GM12873 (cell line): ENCODE measurements around the gene MRPS18A.

Experiments
- TF ChIP-seq, protein P1 (sequence below): IDR thresholded peaks from 2 replicates; pipeline ENCODE4 v1.5.1; 2012; ENCODE audit warnings: low read depth, mild to moderate bottlenecking, moderate library complexity, low read length, control low read depth; ENCODE audit not compliant: insufficient read depth; ENCODE audit errors: missing control alignments

MRPS18A gene

DNA sequence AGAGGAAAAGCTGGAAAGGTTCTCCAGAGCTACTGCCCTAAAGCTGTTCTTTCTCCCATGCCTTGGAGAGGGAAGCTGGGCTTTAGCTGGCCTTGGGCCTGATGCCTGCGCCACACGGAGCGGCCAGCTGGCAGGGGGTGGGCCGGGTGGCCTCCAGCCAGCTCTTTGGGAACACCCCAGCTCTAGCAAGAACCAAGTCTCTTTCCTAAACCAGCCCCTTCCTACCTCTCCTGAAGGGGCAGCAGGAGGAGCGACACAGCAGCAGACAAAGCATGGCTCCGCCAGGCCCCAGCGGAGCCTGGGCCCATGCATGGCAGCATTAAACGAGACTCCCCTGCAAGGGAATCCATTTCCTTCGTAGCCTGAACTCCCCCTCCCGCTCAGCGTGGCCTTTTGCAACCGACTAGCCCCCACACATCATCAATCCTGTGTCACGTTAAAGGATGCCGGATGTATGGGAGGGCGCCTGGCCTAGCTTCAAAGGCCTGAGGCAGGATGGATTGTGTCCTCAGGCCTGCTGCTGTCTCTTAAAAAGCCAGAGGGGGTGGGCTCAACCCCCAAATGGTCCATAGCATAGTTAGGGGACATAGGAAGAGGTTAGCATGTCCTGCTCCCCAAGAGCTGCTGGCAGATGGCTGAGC is 14.0 kb downstream of the MRPS18A start:
- TF ChIP-seq, protein P1, sequence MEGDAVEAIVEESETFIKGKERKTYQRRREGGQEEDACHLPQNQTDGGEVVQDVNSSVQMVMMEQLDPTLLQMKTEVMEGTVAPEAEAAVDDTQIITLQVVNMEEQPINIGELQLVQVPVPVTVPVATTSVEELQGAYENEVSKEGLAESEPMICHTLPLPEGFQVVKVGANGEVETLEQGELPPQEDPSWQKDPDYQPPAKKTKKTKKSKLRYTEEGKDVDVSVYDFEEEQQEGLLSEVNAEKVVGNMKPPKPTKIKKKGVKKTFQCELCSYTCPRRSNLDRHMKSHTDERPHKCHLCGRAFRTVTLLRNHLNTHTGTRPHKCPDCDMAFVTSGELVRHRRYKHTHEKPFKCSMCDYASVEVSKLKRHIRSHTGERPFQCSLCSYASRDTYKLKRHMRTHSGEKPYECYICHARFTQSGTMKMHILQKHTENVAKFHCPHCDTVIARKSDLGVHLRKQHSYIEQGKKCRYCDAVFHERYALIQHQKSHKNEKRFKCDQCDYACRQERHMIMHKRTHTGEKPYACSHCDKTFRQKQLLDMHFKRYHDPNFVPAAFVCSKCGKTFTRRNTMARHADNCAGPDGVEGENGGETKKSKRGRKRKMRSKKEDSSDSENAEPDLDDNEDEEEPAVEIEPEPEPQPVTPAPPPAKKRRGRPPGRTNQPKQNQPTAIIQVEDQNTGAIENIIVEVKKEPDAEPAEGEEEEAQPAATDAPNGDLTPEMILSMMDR, result no peak

- TF ChIP-seq, protein P1, result no peak
These were observed 15.5 kb downstream of the MRPS18A start for GRCh38 chr6:43671801-43672690.

- TF ChIP-seq, protein P1, result no peak
These were observed 16.4 kb downstream of the MRPS18A start for GRCh38 chr6:43671011-43671800.

DNA sequence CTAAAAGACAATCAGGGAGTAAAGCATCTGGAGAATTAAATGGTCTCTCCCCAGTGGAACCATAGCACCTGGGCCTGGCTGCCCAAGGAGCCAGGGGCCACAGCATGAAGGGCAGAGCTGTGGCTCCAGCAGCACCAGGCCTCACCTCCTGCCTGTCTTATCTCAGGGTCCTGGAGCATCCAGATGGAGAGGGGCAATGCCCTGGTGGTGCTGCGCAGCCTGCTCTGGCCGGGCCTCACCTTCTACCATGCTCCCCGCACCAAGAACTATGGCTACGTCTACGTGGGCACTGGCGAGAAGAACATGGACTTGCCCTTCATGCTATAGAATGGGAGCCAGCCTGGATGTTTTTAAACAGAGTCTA is 17.0 kb downstream of the MRPS18A start:
- TF ChIP-seq, protein P1, result no peak

GRCh38 chr6:43669922-43670622 is 17.5 kb downstream of the MRPS18A start:
- TF ChIP-seq, protein P1, result no peak

- TF ChIP-seq, protein P1, result no peak
These were observed 18.3 kb downstream of the MRPS18A start for GRCh38 chr6:43669050-43669921.
